ENCODE results near the gene AXDND1. TPM values are rescaled to one million over a fixed set of nuclear protein-coding genes. Genes with fewer than 3 reads are reported as not detected.

AXDND1 gene
- total RNA-seq, 1 donor from 2014 or later, result 0.41 TPM

DNA sequence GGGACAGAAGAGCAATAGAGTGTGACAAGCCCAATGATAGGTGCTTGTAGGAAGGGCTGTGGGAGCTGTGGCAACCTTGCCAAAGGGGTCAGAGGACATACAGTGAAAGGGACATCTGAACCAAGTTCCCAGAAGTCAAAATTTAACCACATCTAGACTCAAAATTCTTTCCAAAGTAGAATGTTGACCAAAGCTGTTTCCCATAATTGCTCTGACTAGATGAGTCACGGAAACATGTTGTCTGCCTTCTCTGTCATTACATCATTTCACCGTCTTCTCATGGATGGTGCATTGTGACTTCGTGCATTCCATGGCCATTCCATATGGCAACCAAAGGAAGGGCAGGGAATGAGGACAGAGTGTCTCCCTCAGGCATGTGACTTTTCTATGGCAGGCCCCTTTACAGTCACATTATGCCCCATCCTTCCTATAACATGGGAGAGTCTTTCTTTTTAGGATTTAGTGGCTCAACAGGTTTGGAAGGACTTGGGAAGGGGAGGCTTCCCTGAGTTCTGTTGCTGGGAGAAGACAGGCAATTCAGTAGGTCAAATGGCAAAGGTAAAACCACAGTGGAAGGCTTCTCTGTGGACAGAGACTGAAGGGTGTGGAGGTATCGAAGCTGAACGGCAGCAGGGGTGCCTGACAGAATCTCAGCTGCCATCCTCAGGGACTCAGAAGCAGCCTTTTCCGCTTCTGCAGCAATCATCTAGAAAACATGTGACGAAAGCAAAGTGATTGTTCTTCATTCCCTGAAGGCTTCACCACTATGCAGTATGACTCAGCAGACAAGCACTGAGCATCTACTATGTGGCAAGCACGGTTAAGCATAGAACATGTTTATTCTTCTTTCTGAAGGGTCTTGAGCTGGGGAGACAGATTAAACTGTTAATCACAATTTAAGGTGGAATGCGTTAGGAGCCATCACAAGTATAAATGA, 185.2 kb downstream of the AXDND1 start:
- no peak for FAIRE-seq
- DNase-seq (ENCODE audit: low spot score in 2 of 2), result no peak

DNA sequence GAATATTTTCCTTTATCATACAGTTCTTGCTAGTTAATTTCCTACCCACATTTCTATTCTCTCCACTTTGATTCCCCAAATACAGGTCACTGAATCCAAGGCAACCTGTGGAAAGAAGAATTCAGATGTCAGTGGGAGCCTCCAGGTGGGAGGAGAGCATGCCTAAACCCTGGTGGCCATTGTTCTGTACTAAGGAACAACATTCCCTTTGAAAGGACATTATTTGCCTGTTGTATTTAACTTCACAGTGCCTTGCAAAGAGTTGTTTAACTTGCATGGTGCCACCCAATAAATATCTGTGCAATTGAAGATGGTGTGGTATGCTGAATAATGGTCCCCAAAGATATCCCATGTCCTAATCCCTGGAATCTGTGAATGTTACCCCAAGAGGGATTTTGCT, 188.7 kb downstream of the AXDND1 start:
- FAIRE-seq (no peak), DNase-seq (ENCODE audit: low spot score in 2 of 2) (no peak)

DNA sequence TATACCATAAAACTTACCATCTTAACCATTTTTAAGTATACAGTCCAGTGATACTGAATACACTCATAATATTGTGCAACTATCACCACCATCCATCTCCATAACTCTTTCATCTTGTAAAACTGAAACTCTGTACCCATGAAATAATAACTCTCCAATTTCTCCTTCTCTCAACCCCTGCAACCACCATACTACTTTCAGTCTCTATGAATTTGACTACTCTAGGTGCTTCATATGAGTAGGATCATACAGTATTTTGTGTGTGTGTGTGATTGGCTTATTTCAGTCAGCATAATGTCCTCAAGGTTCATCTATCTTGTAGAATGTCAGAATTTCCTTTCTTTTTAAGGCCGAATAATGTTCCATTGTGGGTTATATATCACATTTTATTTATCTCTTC, 192.3 kb downstream of the AXDND1 start:
- FAIRE-seq, result no peak
- no peak for DNase-seq (ENCODE audit: low spot score in 2 of 2)

DNA sequence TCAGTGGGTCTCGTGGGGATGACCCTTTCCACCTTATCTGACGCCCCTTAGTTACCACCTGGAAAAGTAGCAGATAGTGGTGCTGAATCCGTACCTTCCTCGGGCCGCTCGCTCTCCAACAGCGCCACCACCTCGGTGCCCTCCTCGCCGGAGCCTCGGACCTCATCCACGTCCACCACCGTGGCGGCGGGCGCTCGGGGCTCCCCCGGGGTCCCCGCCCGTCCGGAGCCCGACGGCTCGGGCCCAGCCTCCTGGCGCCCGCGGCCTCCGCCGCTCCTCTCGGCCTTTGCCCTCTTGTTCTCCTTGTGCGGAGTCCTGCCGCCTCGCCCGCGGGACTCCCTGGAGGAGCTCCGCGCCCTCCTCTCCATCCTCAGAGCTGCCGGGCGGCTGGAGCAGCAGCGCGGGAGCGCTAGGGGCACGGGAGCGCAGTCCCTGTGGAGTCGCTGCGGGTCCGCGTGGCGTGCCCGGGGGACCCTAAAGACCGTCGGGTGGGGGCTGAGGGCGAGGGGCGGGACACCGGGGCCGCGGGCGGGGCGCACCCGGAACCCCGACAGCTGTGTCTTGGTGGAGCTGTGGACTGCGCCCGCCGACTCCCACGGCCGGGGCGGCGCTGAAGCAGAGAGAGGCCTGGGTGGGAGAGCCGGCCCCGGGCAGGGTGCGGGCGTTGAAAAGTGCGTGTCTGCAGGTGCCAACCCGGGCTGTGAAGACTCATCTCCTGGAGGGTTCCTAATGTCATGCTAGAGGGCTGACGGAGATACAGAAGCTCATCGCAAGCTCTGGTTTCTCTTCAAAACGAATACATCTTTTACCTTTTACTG, 209.9 kb downstream of the AXDND1 start, which contains the start of gene NPHS2:
Gene NPHS2, minus strand, starts transcription at position 452 of the 818 bp plus-strand sequence. Its CDS starts 84 bp downstream, at position 368.
- DNase-seq (ENCODE audit: low spot score in 2 of 2), result no peak

DNA sequence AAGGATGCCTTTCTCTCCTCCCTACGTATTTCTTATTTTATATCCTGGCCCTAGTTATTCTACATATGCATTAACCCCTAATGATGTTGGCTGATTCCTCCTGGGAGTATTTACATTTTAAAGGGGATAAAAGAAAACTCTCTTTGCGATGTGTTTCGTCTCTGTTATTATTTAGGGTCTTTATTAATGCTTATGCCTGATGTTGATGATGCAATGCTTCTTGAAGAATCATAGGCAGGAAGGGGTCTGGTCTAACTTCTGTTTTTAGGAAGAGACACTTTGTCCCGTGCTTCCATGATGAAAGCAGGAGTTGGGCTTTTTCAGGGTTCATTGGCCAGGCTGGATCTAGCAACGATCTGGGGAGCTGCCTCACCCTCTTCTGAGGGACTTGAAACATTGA, 210.7 kb downstream of the AXDND1 start:
- FAIRE-seq, result no peak

More for the DNA sequence above, 209.9 kb downstream of the AXDND1 start, which contains the start of gene NPHS2:
- FAIRE-seq, result no peak

DNA sequence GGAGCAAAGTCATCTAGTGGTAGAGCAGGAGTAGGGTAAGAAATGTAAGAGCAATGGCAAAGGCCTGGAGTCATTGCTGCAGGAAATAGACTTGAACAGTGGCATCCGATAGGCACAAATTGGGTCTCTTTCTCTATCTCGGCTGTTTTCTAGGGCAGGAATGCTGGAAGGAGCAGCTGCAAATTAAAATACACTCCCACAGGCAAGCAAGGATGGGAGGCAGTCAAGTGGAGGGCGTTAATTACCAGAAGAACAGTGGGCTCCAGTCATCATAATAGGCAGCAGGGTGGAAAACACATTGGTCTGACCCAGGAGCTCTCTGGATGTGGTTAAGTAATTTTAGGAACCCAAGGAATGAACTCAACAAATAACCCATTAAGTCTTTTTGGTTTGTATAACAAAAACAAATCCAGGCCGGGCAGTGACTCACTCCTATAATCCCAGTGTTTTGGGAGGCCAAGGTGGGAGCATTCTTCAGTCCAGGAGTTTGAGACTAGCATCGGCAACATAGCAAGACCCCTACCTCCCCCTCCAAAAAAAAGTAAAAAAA, 218.1 kb downstream of the AXDND1 start:
- no peak for FAIRE-seq

More for the DNA sequence above, 210.7 kb downstream of the AXDND1 start:
- DNase-seq (ENCODE audit: low spot score in 2 of 2), result no peak

DNA sequence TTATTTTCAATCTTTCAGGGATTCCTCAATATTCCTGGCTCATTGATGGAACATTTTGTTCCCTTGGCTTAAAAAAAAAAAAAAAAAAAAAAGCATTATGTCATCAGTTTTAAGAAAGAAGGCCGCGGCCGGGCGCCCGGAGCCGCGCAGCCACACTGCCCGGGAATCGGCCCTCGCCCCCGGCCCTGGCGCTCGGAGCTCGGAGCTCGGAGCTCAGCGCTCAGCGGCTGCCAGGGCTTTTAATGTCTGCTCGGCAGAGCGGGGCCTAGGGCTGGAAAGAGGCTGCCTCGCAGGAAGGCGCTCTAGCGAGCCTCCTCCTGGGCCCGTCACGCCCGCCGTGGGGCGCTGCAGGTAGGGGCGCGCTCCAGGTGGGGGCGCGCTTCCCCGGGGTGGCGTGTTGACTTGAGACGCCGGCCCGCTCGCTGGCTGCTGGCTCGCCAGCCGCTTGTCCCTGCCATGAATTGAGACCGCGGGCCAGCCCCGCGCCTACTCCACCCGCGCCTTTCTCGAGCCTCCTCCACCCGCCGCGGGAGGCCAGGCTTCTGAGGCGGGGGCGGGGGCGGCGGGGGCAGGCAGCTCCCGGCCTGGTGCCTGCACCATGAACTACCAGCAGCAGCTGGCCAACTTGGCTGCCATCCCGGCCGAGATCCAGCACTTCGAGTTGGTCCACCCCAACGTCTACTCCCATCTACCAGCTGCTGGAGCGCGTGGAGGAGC, 220.5 kb downstream of the AXDND1 start:
- DNase-seq (ENCODE audit: low spot score in 2 of 2) (peak; percentile 44 to 53), FAIRE-seq (no peak)

More for the DNA sequence above, 218.1 kb downstream of the AXDND1 start:
- no peak for DNase-seq (ENCODE audit: low spot score in 2 of 2)

DNA sequence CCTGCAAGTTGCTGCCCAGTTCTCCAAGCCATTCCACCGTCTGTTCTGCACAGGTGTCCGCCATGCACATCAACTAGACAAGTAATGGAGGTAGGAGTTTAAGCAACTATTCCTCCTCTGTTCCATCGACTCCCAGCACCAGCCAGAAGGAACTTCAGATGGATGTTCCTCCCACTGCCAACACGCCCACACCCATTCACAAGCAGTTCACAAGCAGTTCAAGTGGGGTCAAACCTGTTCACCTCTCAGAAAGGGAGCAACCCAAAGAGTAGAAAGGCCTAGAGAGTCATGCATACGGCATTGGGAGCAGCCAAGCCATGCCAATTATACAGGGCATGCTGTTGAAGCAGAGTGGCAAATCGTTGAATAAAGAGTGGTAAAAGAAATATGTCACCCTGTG, 221.6 kb downstream of the AXDND1 start:
- no peak for FAIRE-seq

DNA sequence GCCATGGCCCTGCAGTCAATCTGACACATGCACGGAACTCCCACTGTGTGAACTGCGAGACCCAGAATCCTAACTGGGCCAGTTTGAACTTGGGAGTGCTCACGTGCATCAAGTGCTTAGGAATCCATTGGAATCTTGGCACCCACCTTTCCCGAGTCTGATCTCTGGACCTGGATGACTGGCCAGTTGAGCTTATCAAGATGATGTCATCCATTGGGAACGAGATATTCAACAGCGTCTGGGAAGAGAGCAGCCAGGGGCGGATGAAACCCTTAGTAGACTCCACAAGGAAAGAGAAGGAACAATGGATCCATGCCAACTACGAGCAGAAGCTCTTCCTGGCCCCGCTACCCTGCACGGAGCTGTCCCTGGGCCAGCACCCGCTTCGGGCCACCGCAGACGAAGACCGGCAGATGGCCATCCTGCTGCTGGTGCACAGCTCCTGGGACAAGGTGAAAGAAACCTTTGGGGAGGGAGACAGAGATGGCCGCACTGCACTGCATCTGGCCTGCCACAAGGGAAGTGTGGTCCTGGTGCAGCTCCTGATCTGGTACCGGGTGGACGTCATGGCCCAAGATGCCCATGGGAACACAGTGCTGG, 222.8 kb downstream of the AXDND1 start:
- no peak for FAIRE-seq
- no peak for DNase-seq (ENCODE audit: low spot score in 2 of 2)

More for the DNA sequence above, 221.6 kb downstream of the AXDND1 start:
- no peak for DNase-seq (ENCODE audit: low spot score in 2 of 2)

DNA sequence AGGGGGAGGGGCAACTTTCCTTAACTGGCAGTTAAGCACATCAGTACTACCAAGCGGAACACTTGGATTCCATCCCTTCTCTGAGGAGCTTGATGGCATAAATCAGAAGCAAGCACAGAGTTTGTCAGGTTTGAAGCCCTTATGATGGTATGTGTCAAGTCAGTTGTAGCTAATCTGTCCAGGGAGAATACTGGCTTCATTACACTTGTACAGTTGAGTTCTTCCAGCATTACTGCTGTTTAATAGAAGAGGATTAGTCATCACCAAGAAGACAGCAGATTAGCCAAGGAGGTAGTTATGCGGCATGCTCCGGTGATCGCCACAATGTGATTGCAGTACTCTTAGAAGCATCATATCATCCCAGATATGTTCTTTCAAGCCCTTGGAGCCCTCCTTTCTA, 223.7 kb downstream of the AXDND1 start:
- no peak for DNase-seq (ENCODE audit: low spot score in 2 of 2)
- no peak for FAIRE-seq

DNA sequence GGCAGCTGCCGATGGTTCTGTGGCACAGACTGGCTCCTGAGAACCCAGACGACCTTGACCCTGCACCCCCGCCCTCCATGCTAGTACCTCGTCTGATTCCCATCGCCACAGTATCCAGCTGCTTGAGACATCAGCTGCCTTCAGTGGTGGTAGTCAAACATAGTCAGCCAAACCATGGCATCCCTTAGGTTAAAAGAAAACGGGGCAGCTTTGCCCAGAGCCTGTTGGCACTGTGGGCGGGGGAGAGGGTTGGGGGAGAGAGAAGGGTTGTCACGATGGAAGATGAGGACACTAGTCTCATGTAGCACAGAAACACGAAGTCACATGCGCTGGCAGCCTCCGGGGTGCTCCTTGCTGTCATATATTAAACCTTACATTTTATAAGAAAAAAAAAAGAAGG, 224.9 kb downstream of the AXDND1 start:
- FAIRE-seq (no peak), DNase-seq (ENCODE audit: low spot score in 2 of 2) (no peak)

DNA sequence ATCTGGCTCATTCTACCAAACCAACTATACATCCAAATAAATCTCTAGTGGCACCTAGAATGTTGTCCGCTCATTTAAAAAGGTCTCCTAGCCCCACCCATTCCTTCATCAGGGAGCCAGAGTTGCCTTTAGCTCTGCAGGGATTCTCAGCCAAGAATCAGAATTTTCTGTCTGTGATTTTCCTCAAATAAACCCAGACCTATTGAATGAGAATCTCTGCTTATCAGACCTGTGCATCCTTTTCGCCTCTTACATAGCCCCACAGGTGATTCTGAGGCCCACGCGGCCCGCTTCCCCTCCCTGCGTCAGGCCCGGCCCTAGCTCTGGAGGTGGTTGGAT, 225.5 kb downstream of the AXDND1 start:
- FAIRE-seq (no peak), DNase-seq (ENCODE audit: low spot score in 2 of 2) (peak in 1 of 2 donors; percentile 10)

DNA sequence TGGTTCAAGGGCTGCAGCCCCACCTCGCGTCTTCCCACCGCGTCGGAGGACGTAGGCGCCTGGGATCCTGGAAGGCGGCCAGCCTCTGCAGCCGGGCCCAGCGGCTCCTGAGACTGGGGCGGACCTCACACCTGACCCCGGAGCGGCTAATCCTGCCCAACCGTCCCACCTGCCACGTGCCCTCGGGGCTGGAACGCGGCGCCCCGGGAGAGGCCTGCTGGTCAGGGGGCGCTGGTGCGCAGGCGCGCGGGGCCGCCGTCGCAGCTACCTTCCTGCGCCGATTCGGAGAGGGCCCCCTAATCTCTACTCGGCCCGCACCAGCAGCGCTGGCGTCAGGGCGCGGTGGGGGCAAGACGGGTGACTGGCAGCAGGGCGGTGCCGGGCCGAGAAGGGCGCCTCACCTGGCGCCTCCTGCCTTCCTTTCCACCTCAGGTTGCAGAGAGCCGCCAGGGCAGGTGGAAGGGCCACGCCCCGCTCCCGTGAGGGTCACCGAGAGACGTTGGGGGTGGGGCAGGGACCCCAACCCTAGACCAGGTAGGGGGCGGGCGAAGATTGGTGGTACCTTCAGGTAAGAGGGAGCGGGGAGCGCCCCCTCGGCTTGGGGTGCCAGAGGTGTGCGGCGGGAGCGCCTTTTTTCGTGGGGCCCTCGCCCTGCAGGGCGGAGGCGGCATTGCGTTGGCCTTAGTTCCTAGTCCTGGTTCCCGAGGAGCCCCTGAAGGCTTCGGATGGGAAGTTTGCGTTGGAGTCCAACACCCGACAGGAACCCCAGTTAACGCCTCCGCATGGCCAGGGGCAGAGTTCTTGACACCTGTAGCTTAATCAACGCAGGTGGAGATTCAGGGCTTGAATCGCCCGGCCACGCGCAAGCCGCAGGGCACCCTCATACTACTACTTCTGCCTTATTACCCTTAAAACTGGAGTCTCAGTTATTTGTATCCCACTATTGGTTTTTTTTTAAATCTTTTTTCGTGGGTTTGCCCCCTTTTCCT, 226.1 kb downstream of the AXDND1 start, which contains the start of gene TDRD5:
Gene TDRD5, plus strand, starts transcription at position 241 of the 989 bp plus-strand sequence. CDS start 784 bp downstream, outside the sequence.
- DNase-seq (ENCODE audit: low spot score in 2 of 2) (peak; percentile 34 to 37), FAIRE-seq (no peak)

DNA sequence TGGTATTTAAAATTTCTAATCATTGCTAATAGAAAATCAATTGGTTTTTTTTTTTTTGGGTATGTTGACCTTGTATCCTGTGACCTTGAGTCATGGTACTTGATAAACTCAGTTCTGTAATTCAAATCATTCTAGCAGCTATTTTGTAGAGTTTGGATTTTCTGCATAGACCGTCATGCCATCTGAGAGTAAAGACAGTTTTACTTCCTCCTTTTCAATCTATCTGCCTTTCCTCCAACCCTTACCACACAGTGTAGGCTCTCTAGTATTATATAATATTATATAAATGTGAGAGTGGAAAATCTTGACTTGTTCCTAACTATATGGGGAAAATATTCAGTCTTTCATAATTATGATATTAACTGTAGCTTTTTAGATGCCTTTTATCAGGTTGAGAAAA, 232.9 kb downstream of the AXDND1 start:
- FAIRE-seq, result no peak
- no peak for DNase-seq (ENCODE audit: low spot score in 2 of 2)

DNA sequence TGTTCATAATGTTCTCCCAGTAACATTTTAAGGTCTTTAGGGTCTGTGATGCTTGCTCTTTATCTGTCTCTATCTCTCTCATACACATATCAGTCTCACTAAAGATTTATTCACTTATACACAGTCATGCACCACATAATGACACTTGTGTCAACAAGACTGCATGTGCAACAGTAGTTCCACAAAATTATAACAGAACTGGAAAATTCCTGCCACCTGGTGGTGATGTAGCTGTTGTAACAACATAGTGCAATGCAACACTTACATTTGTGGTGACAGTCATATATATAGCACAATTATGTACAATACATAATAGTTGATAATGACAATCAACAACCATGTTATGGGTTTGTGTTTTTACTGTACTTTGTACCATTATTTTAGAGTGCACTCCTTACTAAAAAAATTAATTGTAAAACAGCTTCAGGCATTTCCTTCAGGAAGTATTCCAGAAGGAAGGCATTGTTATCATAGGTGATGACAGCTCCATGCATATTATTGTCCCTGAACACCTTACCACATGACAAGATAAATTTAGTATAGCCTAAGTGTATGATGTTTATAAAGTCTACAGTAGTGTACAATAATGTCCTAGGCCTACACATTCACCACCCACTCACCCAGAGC, 234.0 kb downstream of the AXDND1 start:
- DNase-seq (ENCODE audit: low spot score in 2 of 2) (no peak), FAIRE-seq (no peak)

DNA sequence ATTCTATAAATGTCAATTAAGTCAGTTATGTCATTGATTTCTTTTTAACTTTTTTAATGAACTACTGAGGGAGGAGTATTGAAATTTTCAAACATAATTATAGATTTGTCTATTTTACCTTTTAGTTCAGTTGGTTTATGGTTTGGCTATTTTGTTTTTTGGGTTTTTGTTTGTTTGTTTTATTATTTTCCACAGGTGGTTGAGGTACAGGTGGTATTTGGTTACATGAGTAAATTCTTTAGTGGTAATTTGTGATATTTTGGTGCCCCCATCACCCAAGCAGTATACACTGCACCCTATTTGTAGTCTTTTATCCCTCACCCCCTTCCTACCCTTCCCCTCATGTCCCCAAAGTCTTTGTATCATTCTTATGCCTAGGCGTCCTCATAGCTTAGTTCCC, 235.3 kb downstream of the AXDND1 start:
- FAIRE-seq, result peak; percentile 60
- no peak for DNase-seq (ENCODE audit: low spot score in 2 of 2)
